K562 (cell line): ENCODE measurements around the gene ENSA. TPM values are rescaled to one million over a fixed set of nuclear protein-coding genes. Genes with fewer than 3 reads are reported as not detected.
A peak's percentile ranks its signal among the peaks of the same experiment; 100 is the strongest.

Experiments
- FOXA1 ChIP-seq: fragments of 450-650 bp; IDR thresholded peaks from 2 replicates; pipeline ENCODE4 v1.6.1; 2016; ENCODE audit warnings: mild to moderate bottlenecking, borderline replicate concordance
- FOXK2 ChIP-seq, 2 experiments: fragments of 450-650 bp; IDR thresholded peaks in 1 of 2; conservative IDR thresholded peaks in 1 of 2; 2 replicates each; pipeline ENCODE4 v1.6.1; 2016; ENCODE audit warnings: low read depth in 2 of 2, mild to moderate bottlenecking in 1 of 2
- GATA2 ChIP-seq: sonication (generic); formaldehyde crosslinking; IDR thresholded peaks from 2 replicates; pipeline ENCODE4 v1.4.0; 2020; ENCODE audit warnings: mild to moderate bottlenecking, missing genetic modification reagents
- KAT2B ChIP-seq: IDR thresholded peaks from one replicate; pipeline ENCODE4 v1.6.1; 2012; ENCODE audit warnings: low read depth, mild to moderate bottlenecking, control low read depth, inconsistent platforms, low read length, moderate library complexity
- MYBL2 ChIP-seq, 2 experiments: fragments of 450-650 bp in 1 of 2; sonication (generic) in 1 of 2; formaldehyde crosslinking in 1 of 2; IDR thresholded peaks; 2 replicates each; pipeline versions ENCODE4 v1.6.1 to v1.8.1; 2017 to 2022; ENCODE audit warnings: borderline replicate concordance in 1 of 2, inconsistent platforms in 1 of 2, low read depth in 1 of 2, mild to moderate bottlenecking in 1 of 2, missing genetic modification reagents in 1 of 2, moderate library complexity in 1 of 2
- NR2F6 ChIP-seq: fragments of 450-650 bp; formaldehyde crosslinking; IDR thresholded peaks from 2 replicates; pipeline ENCODE4 v1.4.0; 2020; ENCODE audit warnings: mild to moderate bottlenecking
- PYGO2 ChIP-seq: fragments of 450-650 bp; IDR thresholded peaks from 2 replicates; pipeline ENCODE4 v1.6.1; 2016; ENCODE audit warnings: mild to moderate bottlenecking, missing genetic modification characterization, moderate library complexity, missing compliant biosample characterization
- RB1 ChIP-seq: fragments of 450-650 bp; IDR thresholded peaks from 2 replicates; pipeline ENCODE4 v1.6.1; 2017; ENCODE audit warnings: low read depth, mild to moderate bottlenecking
- RBM39 ChIP-seq: fragments of 200-400 bp; formaldehyde crosslinking; optimal IDR thresholded peaks from 2 replicates; pipeline ENCODE3; 2018; ENCODE audit warnings: low read depth, low read length
- RFX7 ChIP-seq: fragments of 250-450 bp; sonication (Bioruptor Pico); IDR thresholded peaks from 2 replicates; pipeline ENCODE4 v1.5.1; 2021; ENCODE audit warnings: mild to moderate bottlenecking
- SRF ChIP-seq, 2 experiments: fragments of 250-450, 450-650 bp in 1 of 2; sonication (Bioruptor Pico) in 1 of 2; sonication (generic) in 1 of 2; formaldehyde crosslinking; IDR thresholded peaks; 2 replicates each; pipeline versions ENCODE4 v1.5.0 to v1.5.1; 2020 to 2022; ENCODE audit warnings: mild to moderate bottlenecking in 1 of 2, missing genetic modification reagents in 1 of 2
- XRCC5 ChIP-seq: fragments of 200-400 bp; formaldehyde crosslinking; IDR thresholded peaks from 2 replicates; pipeline ENCODE4 v1.6.1; 2017; ENCODE audit warnings: low read depth, mild to moderate bottlenecking, low read length
- ZBTB17 ChIP-seq: fragments of 450-650 bp; formaldehyde crosslinking; IDR thresholded peaks from 2 replicates; pipeline ENCODE4 v1.4.0; 2020; ENCODE audit warnings: mild to moderate bottlenecking
- ZNF24 ChIP-seq: fragments of 450-650 bp; IDR thresholded peaks from 2 replicates; pipeline ENCODE4 v1.6.1; 2016
- ZNF324 ChIP-seq: fragments of 250-450 bp; sonication (Bioruptor Pico); IDR thresholded peaks from 2 replicates; pipeline ENCODE4 v1.4.0; 2020; ENCODE audit warnings: mild to moderate bottlenecking
- ZNF589 ChIP-seq: fragments of 200-800 bp; sonication (Bioruptor generic); IDR thresholded peaks from 2 replicates; pipeline ENCODE4 v1.6.1; 2016; ENCODE audit warnings: low read depth, missing genetic modification characterization, missing compliant biosample characterization
- polyA plus RNA-seq, 8 experiments: library from polyadenylated mRNA; depleted of rRNA in 4 of 8; stranded (reverse) in 5 of 8; unstranded in 3 of 8; fragments of >200 nt; fragmentation: Nextera tagmentation in 2 of 8; fragmentation: Illumina TruSeq in 1 of 8; extraction: Ambion mirVana in 2 of 8; extraction: Trizol in 1 of 8; gene quantifications; 2 replicates each; pipeline versions ENCODE4 v1.2.1 to v1.2.3, GENCODE V29; 2011 to 2014; ENCODE audit warnings: inconsistent platforms in 1 of 8, missing spikeins in 1 of 8
- total RNA-seq, 7 experiments: library from RNA; depleted of rRNA in 6 of 7; stranded (reverse); fragments of >200 nt in 6 of 7; fragmentation: Illumina TruSeq in 2 of 7; extraction: Trizol in 2 of 7; gene quantifications; 2 replicates each; pipeline versions ENCODE4 v1.2.1 to v1.2.3, GENCODE V29; 2011 to 2021; ENCODE audit warnings: low replicate concordance in 1 of 7
- TF ChIP-seq, protein P1 (sequence below), 2 experiments: IDR thresholded peaks in 1 of 2; conservative IDR thresholded peaks in 1 of 2; 2 replicates each; pipeline ENCODE4 v1.6.1; 2016; ENCODE audit warnings: low read depth in 2 of 2, mild to moderate bottlenecking in 1 of 2, missing compliant biosample characterization in 1 of 2, missing genetic modification characterization in 1 of 2, moderate library complexity in 1 of 2
- TF ChIP-seq, protein P2 (sequence below), 3 experiments: IDR thresholded peaks in 2 of 3; conservative IDR thresholded peaks in 1 of 3; 2 replicates each; pipeline ENCODE4 v1.5.1; 2011 to 2012; ENCODE audit warnings: low read length in 3 of 3, mild to moderate bottlenecking in 3 of 3, control low read depth in 2 of 3, improper control_type of control experiment in 1 of 3, inconsistent platforms in 1 of 3, low read depth in 1 of 3, mixed read lengths in 1 of 3, moderate library complexity in 1 of 3; ENCODE audit not compliant: insufficient read depth in 2 of 3

ENSA gene
- total and polyA plus RNA-seq, 9 of the 15 experiments (the other 6 are each of a cell fraction or from before 2014, with no cell fraction given) = 68.1 to 605 (median 188) TPM

GRCh38 chr1:150629115-150629928 lies at the start of gene ENSA (continued):
- no peak for TF ChIP-seq RBM39
- TF ChIP-seq RFX7 (CRISPR knock-in tag) = no peak
- TF ChIP-seq, protein P1, sequence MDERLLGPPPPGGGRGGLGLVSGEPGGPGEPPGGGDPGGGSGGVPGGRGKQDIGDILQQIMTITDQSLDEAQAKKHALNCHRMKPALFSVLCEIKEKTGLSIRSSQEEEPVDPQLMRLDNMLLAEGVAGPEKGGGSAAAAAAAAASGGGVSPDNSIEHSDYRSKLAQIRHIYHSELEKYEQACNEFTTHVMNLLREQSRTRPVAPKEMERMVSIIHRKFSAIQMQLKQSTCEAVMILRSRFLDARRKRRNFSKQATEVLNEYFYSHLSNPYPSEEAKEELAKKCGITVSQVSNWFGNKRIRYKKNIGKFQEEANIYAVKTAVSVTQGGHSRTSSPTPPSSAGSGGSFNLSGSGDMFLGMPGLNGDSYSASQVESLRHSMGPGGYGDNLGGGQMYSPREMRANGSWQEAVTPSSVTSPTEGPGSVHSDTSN (CRISPR knock-in tag; IDR thresholded peaks at IDR 0.05; ENCODE audit: low read depth) = peak; percentile 98
- TF ChIP-seq, protein P1 (tag; conservative IDR thresholded peaks at IDR 0.05; ENCODE audit: low read depth) = peak; percentile 100
- TF ChIP-seq XRCC5 = peak; percentile 76; the same call in 1 of the 2 replicates
- peak in 1 of 2 experiments; percentile 38; a peak in 1 of 4 replicates for TF ChIP-seq SRF (CRISPR knock-in tag; IDR thresholded peaks at IDR 0.05)
- TF ChIP-seq ZNF589 = peak; percentile 59; the same call in 1 of the 2 replicates
- no peak for TF ChIP-seq RB1
- peak in 1 of 2 experiments; percentile 51; a peak in 3 of 4 replicates for TF ChIP-seq FOXK2 (conservative IDR thresholded peaks at IDR 0.05 in 1 of 2, IDR thresholded peaks at IDR 0.05 in 1 of 2; ENCODE audit: low read depth in 2 of 2)
- no peak for TF ChIP-seq ZBTB17 (CRISPR knock-in tag)
- TF ChIP-seq, protein P2, sequence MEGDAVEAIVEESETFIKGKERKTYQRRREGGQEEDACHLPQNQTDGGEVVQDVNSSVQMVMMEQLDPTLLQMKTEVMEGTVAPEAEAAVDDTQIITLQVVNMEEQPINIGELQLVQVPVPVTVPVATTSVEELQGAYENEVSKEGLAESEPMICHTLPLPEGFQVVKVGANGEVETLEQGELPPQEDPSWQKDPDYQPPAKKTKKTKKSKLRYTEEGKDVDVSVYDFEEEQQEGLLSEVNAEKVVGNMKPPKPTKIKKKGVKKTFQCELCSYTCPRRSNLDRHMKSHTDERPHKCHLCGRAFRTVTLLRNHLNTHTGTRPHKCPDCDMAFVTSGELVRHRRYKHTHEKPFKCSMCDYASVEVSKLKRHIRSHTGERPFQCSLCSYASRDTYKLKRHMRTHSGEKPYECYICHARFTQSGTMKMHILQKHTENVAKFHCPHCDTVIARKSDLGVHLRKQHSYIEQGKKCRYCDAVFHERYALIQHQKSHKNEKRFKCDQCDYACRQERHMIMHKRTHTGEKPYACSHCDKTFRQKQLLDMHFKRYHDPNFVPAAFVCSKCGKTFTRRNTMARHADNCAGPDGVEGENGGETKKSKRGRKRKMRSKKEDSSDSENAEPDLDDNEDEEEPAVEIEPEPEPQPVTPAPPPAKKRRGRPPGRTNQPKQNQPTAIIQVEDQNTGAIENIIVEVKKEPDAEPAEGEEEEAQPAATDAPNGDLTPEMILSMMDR (IDR thresholded peaks at IDR 0.05 in 2 of 3, conservative IDR thresholded peaks at IDR 0.05 in 1 of 3; ENCODE audit: insufficient read depth in 2 of 3, low read depth in 1 of 3, low read length in 3 of 3) = no peak
- TF ChIP-seq ZNF24 = no peak
- TF ChIP-seq KAT2B = no peak
- peak; percentile 84; the same call in 1 of the 2 replicates for TF ChIP-seq NR2F6 (CRISPR knock-in tag)
- no peak for TF ChIP-seq PYGO2 (tag)
- no peak for TF ChIP-seq FOXA1
- TF ChIP-seq ZNF324 (CRISPR knock-in tag) = no peak
- TF ChIP-seq GATA2 (CRISPR knock-in tag) = no peak
- no peak for TF ChIP-seq MYBL2 (IDR thresholded peaks at IDR 0.05; ENCODE audit: low read depth)
- no peak for TF ChIP-seq MYBL2 (CRISPR knock-in tag; IDR thresholded peaks at IDR 0.05; ENCODE audit: borderline replicate concordance)
